Measurements from ENCODE around the gene TST.

The TST gene

DNA sequence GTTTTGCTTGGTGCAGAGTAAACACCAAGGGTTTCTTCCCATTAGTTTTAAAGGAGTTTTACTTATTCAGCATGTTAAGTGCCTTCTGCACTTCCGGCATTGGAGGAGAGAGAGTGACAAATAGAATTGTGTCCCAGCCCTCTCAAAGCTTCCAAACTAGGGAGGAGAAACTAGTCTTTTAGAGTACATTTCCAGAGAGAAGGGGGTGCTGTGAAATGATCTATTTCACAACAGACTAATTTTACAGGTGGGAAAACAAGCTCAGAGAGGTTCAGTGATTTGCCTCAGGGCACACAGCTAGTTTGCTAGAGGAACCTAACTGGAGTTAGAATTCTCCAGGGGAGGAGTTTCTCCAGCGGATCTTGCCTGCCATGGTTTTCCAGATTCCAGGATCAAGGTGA, 12.9 kb upstream of the TST start:
- DNase-seq, result no peak
- no peak for ATAC-seq

DNA sequence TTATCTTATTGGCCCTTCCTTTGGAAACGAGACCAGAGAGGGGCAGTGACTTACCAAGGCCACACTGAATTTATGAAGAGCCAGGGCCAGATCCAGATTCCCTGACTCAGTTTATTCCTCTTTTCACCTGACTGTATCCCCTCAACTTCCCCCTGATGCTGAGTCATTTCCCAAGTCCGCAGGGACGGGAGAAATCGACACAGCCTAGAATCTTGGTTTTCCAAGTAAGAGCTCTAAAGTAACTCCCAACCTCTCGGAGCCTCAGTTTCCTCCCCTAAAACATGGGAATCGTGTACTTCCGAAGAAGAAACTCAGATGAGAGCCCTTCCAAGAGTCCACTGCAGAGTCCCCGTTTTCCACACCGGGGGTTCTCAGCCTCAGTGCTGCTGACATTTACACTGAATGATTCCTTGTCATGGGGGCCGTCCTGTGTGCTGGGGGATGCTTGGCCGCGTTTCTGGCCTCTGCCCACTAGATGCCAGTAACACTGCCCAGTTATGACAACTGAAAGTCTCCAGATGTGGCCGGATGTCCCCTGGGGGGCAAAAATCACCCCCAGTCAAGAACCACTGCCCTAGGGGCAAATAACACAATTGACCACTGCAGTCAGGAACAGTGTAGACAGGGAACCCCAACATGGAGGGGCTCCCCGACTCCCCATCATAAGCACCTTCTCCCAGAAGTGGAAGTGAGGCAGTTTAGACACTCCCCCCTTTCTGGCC, 11.5 kb upstream of the TST start:
- ATAC-seq (peak; percentile 19), DNase-seq (no peak)

DNA sequence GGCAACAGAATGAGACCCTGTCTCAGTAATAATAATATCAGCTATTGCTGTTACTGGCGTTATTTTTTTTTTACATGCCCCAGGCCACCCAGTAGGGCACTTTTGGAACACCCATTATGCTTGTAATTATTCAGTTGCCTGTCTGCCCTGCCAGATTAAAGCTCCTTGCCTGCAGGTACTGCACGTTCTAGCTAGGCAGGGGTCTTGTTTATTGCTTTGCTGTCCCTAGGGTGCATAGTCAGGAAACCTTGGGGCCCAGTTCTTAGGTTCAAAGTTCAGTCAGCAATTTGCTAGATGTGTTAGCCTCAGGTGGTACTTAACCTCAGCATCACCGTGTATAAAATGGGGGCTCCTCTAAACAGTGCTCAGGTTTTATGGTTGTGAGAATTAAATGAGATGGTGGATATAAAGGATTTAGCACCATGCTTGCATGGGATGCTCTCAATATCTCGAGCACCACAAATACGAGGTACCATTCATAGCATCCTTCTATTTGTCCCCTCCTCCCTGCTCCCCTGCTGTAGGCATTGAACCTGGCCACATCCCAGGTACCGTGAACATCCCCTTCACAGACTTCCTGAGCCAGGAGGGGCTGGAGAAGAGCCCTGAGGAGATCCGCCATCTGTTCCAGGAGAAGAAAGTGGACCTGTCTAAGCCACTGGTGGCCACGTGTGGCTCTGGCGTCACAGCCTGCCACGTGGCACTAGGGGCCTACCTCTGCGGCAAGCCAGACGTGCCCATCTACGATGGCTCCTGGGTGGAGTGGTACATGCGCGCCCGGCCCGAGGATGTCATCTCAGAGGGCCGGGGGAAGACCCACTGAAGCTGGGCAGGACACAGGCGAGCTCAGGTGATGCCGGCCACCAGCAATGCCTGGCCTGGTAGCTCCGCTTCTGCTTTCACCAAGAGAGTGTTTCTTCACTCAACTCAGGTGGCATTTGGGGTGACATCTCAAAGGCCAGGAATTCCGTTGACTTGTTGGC, 9.7 kb upstream of the TST start:
- DNase-seq (no peak), ATAC-seq (no peak)

DNA sequence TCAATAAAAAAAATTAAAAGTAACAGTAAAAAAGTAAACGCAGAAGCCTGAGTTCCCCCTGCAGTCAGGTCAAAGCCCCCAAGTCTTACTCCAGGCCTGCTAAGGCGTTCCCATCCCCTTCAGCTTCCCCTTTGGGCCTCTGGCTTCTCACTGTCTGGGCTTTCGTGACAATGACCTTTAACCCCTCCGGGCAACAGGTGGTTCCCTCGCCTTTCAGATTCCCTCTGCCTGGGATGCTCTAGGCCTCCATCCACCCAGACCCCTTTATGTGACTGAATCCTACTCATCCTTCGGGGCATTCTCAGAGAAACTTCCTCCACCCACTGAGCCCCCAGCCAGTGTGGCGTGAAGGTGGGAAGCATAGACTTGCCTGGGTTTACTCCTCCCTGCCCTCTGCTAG, 8.3 kb upstream of the TST start:
- ATAC-seq, result no peak
- DNase-seq, result no peak

DNA sequence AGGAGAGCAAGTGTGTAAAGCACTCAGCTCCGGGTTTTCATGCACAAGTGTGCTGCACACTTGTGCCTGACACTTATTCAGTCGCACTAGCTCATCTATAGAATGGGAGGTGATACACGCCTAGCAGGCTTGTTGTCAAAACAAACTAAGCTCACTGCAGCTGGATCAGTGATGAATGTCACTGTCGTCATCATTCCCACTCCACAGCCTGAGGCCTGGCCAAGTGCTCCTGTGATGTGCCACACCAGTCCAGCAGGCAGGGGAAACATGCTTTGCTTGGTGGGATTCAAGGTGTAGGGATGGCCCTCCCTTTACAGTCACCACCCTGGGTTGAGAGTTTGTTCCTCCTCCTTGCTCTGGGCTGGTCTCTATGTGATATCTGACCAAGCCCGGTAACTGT, 7.1 kb upstream of the TST start:
- DNase-seq (no peak), ATAC-seq (no peak)

DNA sequence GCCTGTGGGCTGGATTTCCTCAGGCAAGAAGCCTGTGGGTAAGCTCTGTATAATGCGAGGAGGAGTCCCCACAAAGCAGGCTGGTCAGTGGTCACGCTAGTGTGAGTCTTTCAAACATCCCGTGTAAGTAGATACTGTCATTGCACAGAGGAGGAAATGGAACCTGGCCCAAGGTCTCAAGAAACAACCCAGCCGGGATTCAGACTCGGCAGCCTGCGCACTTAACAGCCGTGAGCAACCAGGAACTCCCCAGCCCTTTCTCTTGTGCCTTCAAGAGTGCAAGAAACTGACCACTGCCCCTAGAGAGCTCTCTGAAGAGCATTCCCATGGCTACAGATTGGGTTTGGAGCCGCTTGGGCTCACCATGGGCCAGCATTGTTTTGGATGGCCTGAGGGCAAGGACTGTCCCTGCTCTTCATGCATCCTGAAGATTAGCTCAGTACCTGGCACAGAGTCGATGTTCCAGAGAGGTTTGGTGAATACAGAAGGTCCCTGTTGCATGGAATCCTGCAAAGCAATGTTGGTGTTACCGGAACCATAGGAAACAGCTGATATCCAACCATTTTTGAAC, 6.3 kb upstream of the TST start:
- no peak for ATAC-seq
- DNase-seq, result no peak

DNA sequence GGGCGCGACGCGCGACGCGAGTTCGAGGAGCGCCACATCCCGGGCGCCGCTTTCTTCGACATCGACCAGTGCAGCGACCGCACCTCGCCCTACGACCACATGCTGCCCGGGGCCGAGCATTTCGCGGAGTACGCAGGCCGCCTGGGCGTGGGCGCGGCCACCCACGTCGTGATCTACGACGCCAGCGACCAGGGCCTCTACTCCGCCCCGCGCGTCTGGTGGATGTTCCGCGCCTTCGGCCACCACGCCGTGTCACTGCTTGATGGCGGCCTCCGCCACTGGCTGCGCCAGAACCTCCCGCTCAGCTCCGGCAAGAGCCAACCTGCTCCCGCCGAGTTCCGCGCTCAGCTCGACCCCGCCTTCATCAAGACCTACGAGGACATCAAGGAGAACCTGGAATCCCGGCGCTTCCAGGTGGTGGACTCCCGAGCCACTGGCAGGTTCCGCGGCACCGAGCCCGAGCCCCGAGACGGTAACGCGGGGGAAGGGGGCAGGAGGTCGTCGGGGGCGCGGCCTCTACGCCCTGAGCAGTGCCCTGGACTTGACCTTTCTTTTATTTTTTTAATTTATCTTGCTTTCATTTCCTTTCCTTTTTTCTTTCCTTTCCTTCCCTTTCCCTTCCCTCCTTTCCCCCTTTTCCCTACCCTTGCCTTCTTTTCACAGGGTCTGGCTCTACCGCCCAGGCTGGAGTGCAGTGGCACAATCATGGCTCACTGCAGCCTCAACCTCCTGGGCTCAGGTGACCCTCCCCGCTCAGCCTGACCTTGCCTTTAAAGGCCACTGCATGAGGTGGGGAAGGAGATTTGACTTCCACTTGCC, 5.3 kb upstream of the TST start:
- DNase-seq, result no peak
- ATAC-seq, result no peak

DNA sequence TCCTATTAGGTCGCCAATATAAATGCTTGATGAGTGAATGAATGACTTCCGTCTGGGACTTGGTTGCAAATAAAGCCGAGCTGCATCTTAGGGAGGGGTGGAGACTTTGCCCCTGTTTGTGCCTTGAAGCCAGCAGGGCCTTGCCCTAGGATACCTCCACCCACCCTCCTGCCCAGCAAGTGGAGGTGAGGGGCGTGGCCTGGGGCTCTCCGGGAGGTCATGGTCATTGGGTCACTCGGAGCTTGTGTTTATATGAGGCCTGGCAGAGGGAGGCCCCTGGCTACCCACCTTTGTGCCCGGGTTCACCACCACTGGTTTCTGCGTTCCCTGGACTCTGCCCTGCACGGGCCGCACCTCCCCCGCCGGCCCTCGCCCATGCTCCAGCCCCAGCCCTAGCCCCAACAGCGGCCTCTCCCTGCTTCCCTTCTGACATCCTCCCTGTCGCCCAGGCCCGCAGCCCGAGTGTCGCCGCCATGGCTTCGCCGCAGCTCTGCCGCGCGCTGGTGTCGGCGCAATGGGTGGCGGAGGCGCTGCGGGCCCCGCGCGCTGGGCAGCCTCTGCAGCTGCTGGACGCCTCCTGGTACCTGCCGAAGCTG, 4.6 kb upstream of the TST start:
- no peak for ATAC-seq

DNA sequence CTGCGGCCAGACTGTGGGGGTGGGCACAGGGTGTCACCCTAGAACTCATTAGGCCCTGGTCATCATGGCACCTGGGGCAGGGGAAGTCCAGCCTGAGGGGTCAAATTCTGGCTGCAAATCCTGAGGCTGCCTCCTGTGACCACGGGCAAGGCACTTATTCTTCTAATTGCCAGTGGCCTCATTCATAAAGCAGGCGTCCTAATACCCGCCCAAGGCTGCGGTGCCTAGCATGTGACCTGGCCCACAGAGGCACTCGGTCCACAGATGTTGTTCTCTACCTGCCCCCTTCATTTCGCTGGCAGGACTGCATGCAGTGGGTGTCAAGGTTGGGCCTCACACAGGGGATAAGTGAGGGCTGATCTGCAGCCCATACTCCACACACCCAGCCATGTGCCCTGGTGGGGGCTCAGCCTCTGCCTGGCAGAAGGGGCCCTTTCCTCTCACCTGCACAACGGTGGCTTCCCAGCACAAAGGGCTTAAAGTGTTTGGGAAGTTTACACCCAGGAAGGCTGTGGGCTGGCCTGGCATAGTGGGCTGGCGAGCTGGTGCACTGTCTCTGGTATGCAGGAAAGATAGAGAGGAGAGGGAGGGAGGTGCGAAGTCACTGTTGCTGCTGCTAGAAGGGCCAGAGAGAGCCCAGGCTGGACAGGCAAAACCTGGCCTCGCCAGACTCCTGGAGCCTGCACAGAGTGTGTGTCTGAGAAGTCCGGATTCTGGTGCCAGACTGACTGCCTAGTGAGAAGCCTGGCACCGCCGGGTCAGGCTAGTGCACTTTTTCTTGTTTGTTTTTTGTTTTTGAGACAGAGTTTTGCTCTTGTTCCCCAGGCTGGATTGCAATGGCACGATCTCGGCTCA, 3.5 kb upstream of the TST start:
- DNase-seq, result no peak
- no peak for ATAC-seq

More for the DNA sequence above, 4.6 kb upstream of the TST start:
- no peak for DNase-seq

DNA sequence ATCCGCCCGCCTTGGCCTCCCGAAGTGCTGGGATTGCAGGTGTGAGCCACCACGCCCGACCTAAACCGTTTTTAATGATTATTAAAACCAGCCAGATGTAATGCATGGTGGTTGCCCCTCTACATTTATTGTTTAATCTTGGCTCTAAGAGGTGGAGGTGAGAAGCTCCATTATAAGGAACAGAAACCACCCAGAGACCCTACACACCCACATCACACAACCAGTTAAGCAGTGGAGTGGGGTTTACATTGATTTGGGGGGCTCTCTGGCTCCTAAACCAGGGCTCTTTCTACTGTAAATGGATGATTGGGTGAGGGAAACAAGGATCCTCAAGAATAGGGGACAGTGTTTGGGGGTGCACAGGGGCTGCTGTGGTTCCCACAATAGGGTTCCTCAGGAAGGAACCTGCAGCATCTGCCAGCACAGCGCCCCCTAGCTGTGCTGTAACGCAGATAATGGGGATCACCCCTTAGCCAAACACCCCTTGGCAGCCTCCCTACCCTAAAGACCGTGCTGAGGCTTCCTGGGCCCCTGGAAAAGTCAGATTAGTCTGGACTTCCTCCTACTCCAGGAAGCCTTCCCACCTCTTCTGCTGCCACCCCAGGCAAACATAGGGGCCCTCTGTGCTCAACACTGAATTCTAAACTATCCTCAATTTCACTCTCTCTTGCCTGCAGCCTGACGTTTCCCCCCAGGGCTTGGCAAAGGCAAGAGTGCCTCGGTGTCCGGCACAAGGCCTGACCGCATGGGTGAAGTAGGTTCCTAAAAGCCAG, 2.6 kb upstream of the TST start:
- no peak for ATAC-seq
- peak; percentile 69 for DNase-seq

DNA sequence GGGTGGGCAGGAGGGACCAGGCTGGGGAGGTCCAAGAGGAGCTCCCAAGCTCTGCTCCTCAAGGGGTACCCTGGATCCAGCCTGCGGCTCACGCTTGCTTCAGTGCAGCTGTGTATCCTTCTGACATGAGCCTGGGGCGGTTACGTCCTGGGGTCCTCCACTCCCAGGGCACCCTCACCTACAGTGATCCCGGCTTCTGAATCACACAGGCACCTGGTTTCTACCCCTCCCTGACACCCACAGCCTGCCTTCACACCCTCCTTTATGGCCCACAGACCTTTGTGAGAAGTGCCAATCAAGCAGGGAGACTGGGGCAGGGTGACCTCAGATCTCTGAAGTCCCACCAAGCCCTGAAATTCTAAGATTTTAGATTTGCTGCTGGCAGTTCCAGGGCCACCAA, 1.8 kb upstream of the TST start:
- no peak for ATAC-seq
- DNase-seq, result no peak

DNA sequence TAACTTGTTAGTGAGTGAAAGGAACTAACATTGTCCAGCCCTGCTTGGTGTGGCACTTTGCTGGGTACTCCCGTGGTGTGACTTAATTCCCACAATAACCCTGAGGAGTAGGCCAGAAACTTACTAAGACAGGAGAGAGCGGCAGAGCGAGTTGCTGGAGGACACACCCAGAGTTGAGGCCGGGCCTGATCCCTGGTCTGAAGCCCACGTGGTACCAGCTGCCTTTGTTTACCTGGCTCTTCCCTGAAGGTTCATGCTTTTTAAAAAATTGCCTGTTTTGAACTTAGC, 889 bp upstream of the TST start:
- ATAC-seq (no peak), DNase-seq (no peak)

DNA sequence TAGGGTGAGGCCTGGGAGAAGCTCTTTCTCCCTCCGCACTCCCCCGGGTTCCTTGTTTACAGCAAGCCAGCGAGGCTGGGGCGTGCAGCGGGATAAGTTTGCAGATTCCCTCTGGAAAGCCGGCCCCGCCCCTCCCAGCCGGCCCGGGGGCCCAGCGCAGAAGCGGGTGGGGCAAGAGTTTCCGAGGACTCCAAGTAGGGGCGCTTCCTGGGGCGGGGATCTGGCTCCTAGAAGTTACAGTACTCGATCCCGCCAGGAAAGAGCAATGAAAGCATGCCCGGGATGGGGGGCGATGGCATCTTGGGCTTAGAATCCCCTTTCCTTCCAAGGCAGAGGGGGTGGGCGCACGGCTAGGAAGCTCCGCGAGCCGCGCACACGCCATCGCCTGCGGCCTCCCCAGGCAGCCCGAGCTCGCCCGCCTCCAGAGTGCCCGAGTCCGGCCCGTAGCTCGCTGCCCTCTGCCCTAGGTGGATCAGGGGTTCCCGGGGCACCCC, 385 bp downstream of the TST start:
- DNase-seq (no peak), ATAC-seq (peak; percentile 15)

DNA sequence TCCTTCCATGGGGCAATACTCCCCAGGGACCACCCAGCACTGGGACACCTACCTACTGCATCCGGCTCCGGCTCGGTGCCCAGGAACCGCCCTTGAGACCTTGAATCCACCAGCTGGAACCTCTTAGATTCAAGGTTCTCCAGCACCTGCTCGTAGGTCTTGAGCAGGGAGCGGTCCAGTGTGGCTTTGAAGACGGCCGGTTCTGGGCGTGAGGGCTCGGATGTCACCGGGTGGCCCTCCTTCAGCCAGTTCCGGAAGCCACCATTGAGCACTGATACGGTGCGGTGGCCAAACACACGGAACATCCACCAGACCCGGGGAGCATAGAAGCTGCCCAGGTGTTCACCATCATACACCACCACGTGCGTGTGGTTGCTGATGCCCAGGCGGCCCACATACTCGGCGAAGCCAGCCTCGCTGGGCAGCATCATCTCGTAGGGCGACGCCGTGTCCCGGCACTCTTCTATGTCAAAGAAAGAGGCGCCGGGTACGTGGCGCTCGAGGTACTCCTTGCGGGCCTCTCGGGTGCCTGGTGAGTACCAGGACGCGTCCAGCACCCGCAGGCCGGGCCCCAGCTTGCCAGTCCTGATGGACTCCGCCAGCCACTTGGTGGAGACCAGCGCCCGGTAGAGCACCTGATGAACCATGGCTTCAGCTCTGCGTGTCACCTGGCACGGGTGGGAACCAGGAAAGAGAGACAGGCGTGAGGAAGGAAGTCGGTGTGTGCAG, 997 bp downstream of the TST start:
- DNase-seq (no peak), ATAC-seq (no peak)

DNA sequence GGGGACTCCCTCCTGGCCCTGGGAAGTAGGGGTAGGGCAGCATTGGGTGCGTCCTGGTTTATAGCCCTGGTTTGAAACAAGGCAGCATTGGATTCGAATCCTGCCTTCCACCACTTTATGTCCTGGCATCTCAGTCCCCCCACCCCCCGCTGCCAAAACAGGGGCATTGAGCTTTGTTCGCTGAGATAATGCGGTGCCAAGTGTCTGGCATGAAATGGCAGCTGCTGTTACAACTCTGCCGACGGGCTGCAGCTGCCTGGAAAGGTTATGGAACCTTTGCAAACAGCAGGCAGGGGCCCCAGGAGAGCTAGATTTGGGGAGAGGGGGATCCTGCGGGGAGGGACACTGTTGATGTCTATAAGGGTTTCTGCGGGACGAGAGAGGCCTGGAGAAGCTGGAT, 1.9 kb downstream of the TST start:
- DNase-seq (no peak), ATAC-seq (no peak)

DNA sequence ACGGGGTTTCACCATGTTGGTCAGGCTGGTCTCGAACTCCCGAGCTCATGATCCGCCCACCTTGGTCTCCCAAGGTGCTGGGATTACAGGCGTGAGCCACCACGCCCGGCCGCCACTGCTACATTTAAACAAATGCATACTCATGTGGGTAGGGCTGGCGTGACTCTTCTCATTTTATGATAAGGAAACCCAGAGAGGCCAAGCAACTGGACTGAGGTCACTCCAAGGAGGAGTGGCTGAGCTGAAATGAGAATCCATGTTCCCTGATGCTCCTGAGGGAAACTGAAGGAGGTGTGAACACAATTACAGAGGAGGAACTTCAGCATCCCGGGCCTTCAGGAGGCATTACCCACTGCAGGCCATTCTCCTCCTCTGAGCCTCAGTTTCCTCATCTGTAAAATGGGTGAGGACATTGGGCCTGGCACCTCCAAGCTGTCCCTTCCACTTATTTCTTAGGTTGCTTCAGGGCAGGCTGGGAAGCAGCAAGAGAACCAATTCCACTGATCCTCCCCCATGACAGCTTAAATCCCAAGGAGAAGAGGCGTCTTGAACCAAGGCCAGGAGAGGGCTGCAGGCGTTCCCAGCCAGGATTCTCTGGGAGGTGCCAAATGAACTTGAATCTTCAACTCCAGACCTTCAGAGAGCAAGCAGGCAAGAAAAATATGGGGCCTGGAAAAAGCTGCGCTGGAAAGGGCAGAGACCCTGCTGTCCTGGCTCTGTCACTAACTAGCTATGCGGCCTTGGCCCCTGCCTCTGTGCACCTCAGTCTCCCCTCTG, 2.9 kb downstream of the TST start:
- ATAC-seq, result no peak
- no peak for DNase-seq

DNA sequence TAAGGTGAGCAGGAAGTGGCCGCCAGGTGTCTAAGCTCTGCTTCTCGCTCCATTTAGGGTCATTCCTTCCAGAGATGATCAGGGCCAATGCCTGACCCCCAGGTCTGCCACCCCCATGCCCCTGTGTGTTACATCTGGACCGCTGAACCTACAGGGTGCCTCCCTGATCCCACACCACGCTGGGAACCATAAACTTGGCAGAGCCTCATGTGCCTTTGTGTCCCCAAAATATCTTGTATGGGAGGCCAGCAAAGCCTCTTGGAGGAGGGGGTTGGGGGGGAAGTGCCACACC, 3.7 kb downstream of the TST start:
- ATAC-seq, result no peak
- no peak for DNase-seq

DNA sequence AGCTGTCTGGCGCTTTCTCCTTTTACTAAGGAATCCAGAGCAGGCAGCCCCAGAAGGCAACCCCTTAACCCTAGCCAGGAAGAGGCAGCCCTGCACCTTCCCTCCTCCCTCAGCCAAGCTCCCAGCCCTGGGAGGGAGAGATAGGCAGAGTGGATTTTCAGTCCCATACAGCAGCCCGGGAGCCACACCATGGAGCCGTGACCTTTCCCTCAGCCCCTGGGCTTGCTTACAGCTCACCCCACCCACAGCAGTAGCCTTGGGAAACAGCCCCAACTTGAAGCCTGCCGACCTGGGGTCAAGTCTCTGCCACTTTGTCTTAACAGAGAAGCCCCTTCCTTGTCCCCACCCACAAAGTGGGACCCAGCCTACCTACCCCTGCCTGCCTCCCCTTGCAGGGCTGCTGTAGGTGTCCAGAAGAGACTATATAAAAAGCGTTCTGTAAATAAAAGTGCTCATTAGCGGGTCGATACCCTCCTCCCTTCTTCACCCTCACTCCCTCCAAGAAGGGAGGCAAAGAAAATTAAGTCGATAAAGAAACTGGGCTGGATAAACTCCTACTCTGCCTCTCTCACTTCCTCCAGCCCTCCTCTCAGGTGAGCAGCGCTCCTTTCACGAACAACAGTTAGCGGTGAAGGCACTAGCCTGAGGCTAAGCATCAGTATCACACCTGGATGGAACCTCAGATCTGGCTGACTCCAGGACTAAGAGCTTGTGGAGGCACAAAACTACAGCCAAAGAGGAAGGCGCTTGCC, 4.2 kb downstream of the TST start:
- DNase-seq (no peak), ATAC-seq (no peak)

Data from stimulated activated naive CD8-positive, alpha-beta T cell treated with anti-CD3 and anti-CD28 coated beads, Interleukin-15, Interleukin-2, amounts not matched to agents 100 U/mL and 50 U/mL, for 24 hours (primary cell).